ENCODE measurements around the gene RALGAPA2. TPM values are rescaled to one million over a fixed set of nuclear protein-coding genes. Genes with fewer than 3 reads are reported as not detected.

The RALGAPA2 gene
- total RNA-seq, 1 experiment from 2014 or later = 9.8 TPM

GRCh38 chr20:20413810-20414281, 298.6 kb downstream of the RALGAPA2 start:
- no peaks in the 10 kb centered on the region for H3K9me3 ChIP-seq (ENCODE audit: low read length)
- no peaks in the 10 kb centered on the region for H3K27me3 ChIP-seq (ENCODE audit: low read length)
- H3K4me1 ChIP-seq (ENCODE audit: insufficient read depth, low read length) = no peaks in the 10 kb centered on the region
- intact Hi-C loops (cut with micrococcal nuclease) = no loop called here
- no peak for TF ChIP-seq CTCF (conservative IDR thresholded peaks at IDR 0.05; ENCODE audit: low read depth, low read length)
- no peak for TF ChIP-seq EZH2phosphoT487 (IDR thresholded peaks at IDR 0.05; ENCODE audit: borderline replicate concordance, low read length)
- TF ChIP-seq EZH2 (IDR thresholded peaks at IDR 0.05; ENCODE audit: low read length, unreplicated experiment) = no peak
- CTCF ChIA-PET = no interaction called here
- ATAC-seq = no peak
- H2AFZ ChIP-seq (ENCODE audit: low read length) = no peak overlapping the region
- BruUV-seq (replicated peaks) = no TSS peak
- no peaks in the 10 kb centered on the region for H3F3A ChIP-seq (ENCODE audit: low read length, unreplicated experiment)
- H3K9me2 ChIP-seq (replicated peaks; ENCODE audit: low read length) = no peaks in the 10 kb centered on the region
- no peaks in the 10 kb centered on the region for H3K79me2 ChIP-seq (ENCODE audit: low read length)
- DNase-seq = no peak
- H3K4me3 ChIP-seq (ENCODE audit: low read length) = no peak overlapping the region
- no peaks in the 10 kb centered on the region for H3K36me3 ChIP-seq (ENCODE audit: low read depth, low read length)
- H3K27ac ChIP-seq (ENCODE audit: low read length) = no peak overlapping the region
- H3K9ac ChIP-seq (ENCODE audit: low read length) = no peak overlapping the region
- POLR2A ChIA-PET (ENCODE audit: unreplicated experiment) = no interaction called here
- no peak overlapping the region for H3K4me2 ChIP-seq (ENCODE audit: low read length)
- H4K20me1 ChIP-seq (ENCODE audit: low read length) = no peaks in the 10 kb centered on the region

GRCh38 chr20:20412750-20413149, 299.7 kb downstream of the RALGAPA2 start:
- no peak overlapping the region for H3K9ac ChIP-seq (ENCODE audit: low read length)
- ChIA-PET CTCF (no interaction called here), POLR2A (ENCODE audit: unreplicated experiment) (no interaction called here)
- no peaks in the 10 kb centered on the region for H3K27me3 ChIP-seq (ENCODE audit: low read length)
- TF ChIP-seq EZH2phosphoT487 (IDR thresholded peaks at IDR 0.05; ENCODE audit: borderline replicate concordance, low read length) (no peak), EZH2 (IDR thresholded peaks at IDR 0.05; ENCODE audit: low read length, unreplicated experiment) (no peak), CTCF (conservative IDR thresholded peaks at IDR 0.05; ENCODE audit: low read depth, low read length) (no peak)
- ATAC-seq (no peak), DNase-seq (no peak)
- no peaks in the 10 kb centered on the region for H3K36me3 ChIP-seq (ENCODE audit: low read depth, low read length)
- no peaks in the 10 kb centered on the region for H3K79me2 ChIP-seq (ENCODE audit: low read length)
- H3K9me3 ChIP-seq (ENCODE audit: low read length) = no peaks in the 10 kb centered on the region
- no peak overlapping the region for H3K27ac ChIP-seq (ENCODE audit: low read length)
- no TSS peak for BruUV-seq (replicated peaks)
- no peaks in the 10 kb centered on the region for H3F3A ChIP-seq (ENCODE audit: low read length, unreplicated experiment)
- no peak overlapping the region for H3K4me3 ChIP-seq (ENCODE audit: low read length)
- H2AFZ ChIP-seq (ENCODE audit: low read length) = no peak overlapping the region
- intact Hi-C loops (cut with micrococcal nuclease) = no loop called here
- no peak overlapping the region for H3K4me2 ChIP-seq (ENCODE audit: low read length)
- no peaks in the 10 kb centered on the region for H3K4me1 ChIP-seq (ENCODE audit: insufficient read depth, low read length)
- no peaks in the 10 kb centered on the region for H3K9me2 ChIP-seq (replicated peaks; ENCODE audit: low read length)
- no peaks in the 10 kb centered on the region for H4K20me1 ChIP-seq (ENCODE audit: low read length)

GRCh38 chr20:20411836-20412235, 300.6 kb downstream of the RALGAPA2 start:
- Histone ChIP-seq H3F3A (ENCODE audit: low read length, unreplicated experiment) (no peaks in the 10 kb centered on the region), H3K9ac (ENCODE audit: low read length) (no peak overlapping the region), H3K4me2 (ENCODE audit: low read length) (no peak overlapping the region), H3K36me3 (ENCODE audit: low read depth, low read length) (no peaks in the 10 kb centered on the region), H3K27me3 (ENCODE audit: low read length) (no peaks in the 10 kb centered on the region), H3K9me2 (replicated peaks; ENCODE audit: low read length) (no peaks in the 10 kb centered on the region), H3K9me3 (ENCODE audit: low read length) (no peaks in the 10 kb centered on the region), H3K27ac (ENCODE audit: low read length) (no peak overlapping the region), H3K4me3 (ENCODE audit: low read length) (no peak overlapping the region), H2AFZ (ENCODE audit: low read length) (no peak overlapping the region), H3K4me1 (ENCODE audit: insufficient read depth, low read length) (no peaks in the 10 kb centered on the region), H3K79me2 (ENCODE audit: low read length) (no peaks in the 10 kb centered on the region), H4K20me1 (ENCODE audit: low read length) (no peaks in the 10 kb centered on the region)
- ATAC-seq (no peak), DNase-seq (no peak)
- CTCF ChIA-PET = no interaction called here
- POLR2A ChIA-PET (ENCODE audit: unreplicated experiment) = no interaction called here
- intact Hi-C loops (cut with micrococcal nuclease) = no loop called here
- no peak for TF ChIP-seq CTCF (conservative IDR thresholded peaks at IDR 0.05; ENCODE audit: low read depth, low read length)
- no peak for TF ChIP-seq EZH2phosphoT487 (IDR thresholded peaks at IDR 0.05; ENCODE audit: borderline replicate concordance, low read length)
- no peak for TF ChIP-seq EZH2 (IDR thresholded peaks at IDR 0.05; ENCODE audit: low read length, unreplicated experiment)
- no TSS peak for BruUV-seq (replicated peaks)
